WERI-Rb-1 (cell line): Measurements from ENCODE around the gene PPIH.
"Not testable (repeated sequence)": the region's sequence is repeated elsewhere in the genome, so short reads cannot be mapped to it uniquely, and the experiment has no call there.

Experiments
- DNase-seq: peaks from one replicate; pipeline ENCODE4 v3.0.0-alpha.2; 2020
- H3K27ac ChIP-seq: fragments of 250-450 bp; sonication (Bioruptor Pico); 2 replicates; pipeline ENCODE4 v1.5.1; 2020; ENCODE audit warnings: mild to moderate bottlenecking, moderate library complexity
- H3K27me3 ChIP-seq: fragments of 250-450 bp; sonication (Bioruptor Pico); 2 replicates; pipeline ENCODE4 v1.5.1; 2021; ENCODE audit warnings: mild to moderate bottlenecking, low read depth, moderate library complexity; ENCODE audit not compliant: insufficient read depth, severe bottlenecking
- H3K36me3 ChIP-seq: fragments of 250-450 bp; sonication (Bioruptor Pico); 2 replicates; pipeline ENCODE4 v1.5.1; 2020; ENCODE audit warnings: mild to moderate bottlenecking, moderate library complexity
- H3K4me3 ChIP-seq: 2 replicates; pipeline ENCODE4 v1.5.1; 2011; ENCODE audit warnings: low read depth, mild to moderate bottlenecking, control low read depth, low read length
- H3K9me3 ChIP-seq: fragments of 250-450 bp; sonication (Bioruptor Pico); 2 replicates; pipeline ENCODE4 v1.5.1; 2021; ENCODE audit warnings: mild to moderate bottlenecking, moderate library complexity; ENCODE audit not compliant: severe bottlenecking
- CTCF ChIP-seq: IDR thresholded peaks from 2 replicates; pipeline ENCODE4 v1.5.1; 2011; ENCODE audit warnings: low read depth, mild to moderate bottlenecking, control low read depth, inconsistent platforms, low read length

The PPIH gene

GRCh38 chr1:42721926-42722325 lies 63.7 kb downstream of the PPIH start:
- H3K4me3 ChIP-seq: no peak overlapping the region
- no peak overlapping the region for H3K27ac ChIP-seq
- peaks cover 16% of the 10 kb centered on the region for H3K36me3 ChIP-seq
- no peaks in the 10 kb centered on the region for H3K27me3 ChIP-seq
- no peak for TF ChIP-seq CTCF
- H3K9me3 ChIP-seq: no peaks in the 10 kb centered on the region
- no peak for DNase-seq

GRCh38 chr1:42722403-42722802 lies 64.2 kb downstream of the PPIH start:
- H3K36me3 ChIP-seq: peaks cover 14% of the 10 kb centered on the region
- DNase-seq, H3K9me3 ChIP-seq, H3K27ac ChIP-seq, H3K4me3 ChIP-seq, H3K27me3 ChIP-seq: not testable (repeated sequence)

- Histone ChIP-seq H3K9me3 (no peaks in the 10 kb centered on the region), H3K36me3 (peaks cover 6% of the 10 kb centered on the region)
- TF ChIP-seq CTCF: no peak
These were observed 65.3 kb downstream of the PPIH start for GRCh38 chr1:42723511-42723910.

GRCh38 chr1:42725820-42726219 lies 67.6 kb downstream of the PPIH start:
- not testable (repeated sequence) for H3K27ac ChIP-seq, H3K27me3 ChIP-seq, H3K4me3 ChIP-seq, DNase-seq, H3K36me3 ChIP-seq, H3K9me3 ChIP-seq

More at GRCh38 chr1:42723511-42723910, 65.3 kb downstream of the PPIH start:
- Histone ChIP-seq H3K27ac (no peak overlapping the region), H3K4me3 (no peak overlapping the region), H3K27me3 (no peaks in the 10 kb centered on the region)
- no peak for DNase-seq
